Measurements from ENCODE around the gene FBXO24. TPM values are rescaled to one million over a fixed set of nuclear protein-coding genes. Genes with fewer than 3 reads are reported as not detected.

The FBXO24 gene
- total RNA-seq, 1 donor from 2014 or later = 0.52 TPM

GRCh38 chr7:100538654-100539435 is 47.3 kb upstream of the FBXO24 start, which contains the start of gene AGFG2:
Gene AGFG2, plus strand, starts transcription at chr7:100539203. Its CDS starts 144 bp downstream, at chr7:100539347.
- H3K27ac Mint-ChIP-seq (ENCODE audit: unreplicated experiment) = peak within 1 kb of the TSS; percentile 62
- peak within 1 kb of the TSS; percentile 89 for H2AFZ ChIP-seq (ENCODE audit: low read depth, low read length)
- peak within 1 kb of the TSS; percentile 71 for H3K4me3 ChIP-seq (ENCODE audit: insufficient read depth, low read depth, low read length)
- no peaks in the 10 kb centered on the region for H3K36me3 ChIP-seq (ENCODE audit: insufficient read depth, low read length)
- H3K4me1 Mint-ChIP-seq (ENCODE audit: low read depth, unreplicated experiment) = no peaks in the 10 kb centered on the region
- H3K9ac ChIP-seq (ENCODE audit: low read length) = peak within 1 kb of the TSS; percentile 62
- H3K36me3 Mint-ChIP-seq (ENCODE audit: low read depth, unreplicated experiment) = no peaks in the 10 kb centered on the region
- no peaks in the 10 kb centered on the region for H3K9me3 Mint-ChIP-seq (ENCODE audit: unreplicated experiment)
- H3K4me2 ChIP-seq (ENCODE audit: low read length) = peak within 1 kb of the TSS; percentile 97
- peaks cover 4% of the 10 kb centered on the region for H3K4me1 ChIP-seq (ENCODE audit: insufficient read depth, low read length)
- peak within 1 kb of the TSS; percentile 96 for H3K4me3 Mint-ChIP-seq (ENCODE audit: unreplicated experiment)
- TF ChIP-seq EZH2 (IDR thresholded peaks at IDR 0.05; ENCODE audit: insufficient read depth, low read length) = no peak
- TF ChIP-seq, protein P1, sequence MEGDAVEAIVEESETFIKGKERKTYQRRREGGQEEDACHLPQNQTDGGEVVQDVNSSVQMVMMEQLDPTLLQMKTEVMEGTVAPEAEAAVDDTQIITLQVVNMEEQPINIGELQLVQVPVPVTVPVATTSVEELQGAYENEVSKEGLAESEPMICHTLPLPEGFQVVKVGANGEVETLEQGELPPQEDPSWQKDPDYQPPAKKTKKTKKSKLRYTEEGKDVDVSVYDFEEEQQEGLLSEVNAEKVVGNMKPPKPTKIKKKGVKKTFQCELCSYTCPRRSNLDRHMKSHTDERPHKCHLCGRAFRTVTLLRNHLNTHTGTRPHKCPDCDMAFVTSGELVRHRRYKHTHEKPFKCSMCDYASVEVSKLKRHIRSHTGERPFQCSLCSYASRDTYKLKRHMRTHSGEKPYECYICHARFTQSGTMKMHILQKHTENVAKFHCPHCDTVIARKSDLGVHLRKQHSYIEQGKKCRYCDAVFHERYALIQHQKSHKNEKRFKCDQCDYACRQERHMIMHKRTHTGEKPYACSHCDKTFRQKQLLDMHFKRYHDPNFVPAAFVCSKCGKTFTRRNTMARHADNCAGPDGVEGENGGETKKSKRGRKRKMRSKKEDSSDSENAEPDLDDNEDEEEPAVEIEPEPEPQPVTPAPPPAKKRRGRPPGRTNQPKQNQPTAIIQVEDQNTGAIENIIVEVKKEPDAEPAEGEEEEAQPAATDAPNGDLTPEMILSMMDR (IDR thresholded peaks at IDR 0.05; ENCODE audit: insufficient read depth, low read depth, low read length) = no peak
- H3K27me3 Mint-ChIP-seq (ENCODE audit: low read depth, unreplicated experiment) = no peaks in the 10 kb centered on the region
- no peaks in the 10 kb centered on the region for H3K9me3 ChIP-seq (ENCODE audit: insufficient read depth, low read depth, low read length)
- peak; percentile 98 for DNase-seq (ENCODE audit: low read depth)
- no peaks in the 10 kb centered on the region for H3K27me3 ChIP-seq (ENCODE audit: insufficient read depth, low read length)
- no peaks in the 10 kb centered on the region for H4K20me1 ChIP-seq (ENCODE audit: insufficient read depth, low read length)
- peaks cover 17% of the 10 kb centered on the region for H3K79me2 ChIP-seq (ENCODE audit: insufficient read depth, low read length)
- peak within 1 kb of the TSS; percentile 30 for H3K27ac ChIP-seq (ENCODE audit: low read depth, low read length)
- FAIRE-seq = no peak

- Mint-ChIP-seq H3K27me3 (ENCODE audit: low read depth, unreplicated experiment) (no peaks in the 10 kb centered on the region), H3K27ac (ENCODE audit: unreplicated experiment) (peak overlapping the region; percentile 34), H3K4me3 (ENCODE audit: unreplicated experiment) (peak overlapping the region; percentile 96), H3K9me3 (ENCODE audit: unreplicated experiment) (no peaks in the 10 kb centered on the region), H3K36me3 (ENCODE audit: low read depth, unreplicated experiment) (no peaks in the 10 kb centered on the region), H3K4me1 (ENCODE audit: low read depth, unreplicated experiment) (peaks cover 4% of the 10 kb centered on the region)
- H3K27ac ChIP-seq (ENCODE audit: low read depth, low read length) = peak overlapping the region; percentile 30
- peaks cover 4% of the 10 kb centered on the region for H3K4me1 ChIP-seq (ENCODE audit: insufficient read depth, low read length)
- peak overlapping the region; percentile 80 for H2AFZ ChIP-seq (ENCODE audit: low read depth, low read length)
- H4K20me1 ChIP-seq (ENCODE audit: insufficient read depth, low read length) = no peaks in the 10 kb centered on the region
- H3K79me2 ChIP-seq (ENCODE audit: insufficient read depth, low read length) = peaks cover 24% of the 10 kb centered on the region
- peak overlapping the region; percentile 62 for H3K9ac ChIP-seq (ENCODE audit: low read length)
- H3K4me3 ChIP-seq (ENCODE audit: insufficient read depth, low read depth, low read length) = peak overlapping the region; percentile 71
- no peak for DNase-seq (ENCODE audit: low read depth)
- H3K27me3 ChIP-seq (ENCODE audit: insufficient read depth, low read length) = no peaks in the 10 kb centered on the region
- H3K9me3 ChIP-seq (ENCODE audit: insufficient read depth, low read depth, low read length) = no peaks in the 10 kb centered on the region
- peak overlapping the region; percentile 91 for H3K4me2 ChIP-seq (ENCODE audit: low read length)
- no peak for FAIRE-seq
- H3K36me3 ChIP-seq (ENCODE audit: insufficient read depth, low read length) = no peaks in the 10 kb centered on the region
- no peak for TF ChIP-seq EZH2 (IDR thresholded peaks at IDR 0.05; ENCODE audit: insufficient read depth, low read length)
- TF ChIP-seq, protein P1 (IDR thresholded peaks at IDR 0.05; ENCODE audit: insufficient read depth, low read depth, low read length) = no peak
Measured at GRCh38 chr7:100539436-100540006, 46.6 kb upstream of the FBXO24 start.
